ENCODE measurements around the gene CAPS.
"Not testable (repeated sequence)": the region's sequence is repeated elsewhere in the genome, so short reads cannot be mapped to it uniquely, and the experiment has no call there.

Gene CAPS

DNA sequence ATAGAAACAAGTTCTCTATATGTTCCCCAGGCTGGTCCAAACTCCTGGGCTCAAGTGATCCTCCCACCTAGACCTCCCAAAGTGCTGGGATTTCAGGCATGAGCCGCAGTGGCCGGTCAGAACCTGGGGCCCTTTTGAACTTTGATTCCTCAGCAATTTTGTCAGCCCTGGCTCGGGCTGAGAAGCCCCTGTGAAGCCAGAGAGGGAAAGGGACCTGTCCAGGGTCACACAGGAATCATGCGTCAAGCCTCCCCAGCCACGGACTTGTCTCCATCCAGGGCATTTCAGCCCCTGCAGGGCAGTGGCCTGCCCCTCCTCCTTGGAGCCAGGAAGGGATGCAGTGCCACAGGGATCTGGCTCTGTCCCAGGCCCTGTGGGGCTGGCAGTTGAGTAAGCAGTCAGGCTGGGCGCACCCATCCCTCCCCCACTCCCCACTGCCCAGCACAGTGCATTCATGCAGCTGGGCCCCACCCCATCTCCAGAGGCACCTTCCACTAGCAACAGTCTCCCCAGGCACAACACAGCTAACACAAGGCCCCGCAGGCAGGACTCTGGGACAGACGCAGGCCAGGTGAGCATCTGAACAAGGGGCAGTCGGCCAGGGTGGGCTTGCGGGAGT lies at the start of gene CAPS:
TSS of gene CAPS (plus strand) at position 516 of the 619 bp plus-strand sequence. CDS start 153 bp downstream, outside the sequence.
- DNase-seq (ENCODE audit: low read depth in 1 of 2, low spot score in 1 of 2), result no peak

GRCh38 chr19:5864725-5865486 lies 49.1 kb upstream of the CAPS start:
- DNase-seq (ENCODE audit: low read depth in 1 of 2, low spot score in 1 of 2), result no peak

GRCh38 chr19:5865772-5866171 lies 48.3 kb upstream of the CAPS start:
- DNase-seq (ENCODE audit: low read depth in 1 of 2, low spot score in 1 of 2), result no peak

- no peak for DNase-seq (ENCODE audit: low read depth in 1 of 2, low spot score in 1 of 2)
Measured at GRCh38 chr19:5867201-5868136, 46.6 kb upstream of the CAPS start.

DNA sequence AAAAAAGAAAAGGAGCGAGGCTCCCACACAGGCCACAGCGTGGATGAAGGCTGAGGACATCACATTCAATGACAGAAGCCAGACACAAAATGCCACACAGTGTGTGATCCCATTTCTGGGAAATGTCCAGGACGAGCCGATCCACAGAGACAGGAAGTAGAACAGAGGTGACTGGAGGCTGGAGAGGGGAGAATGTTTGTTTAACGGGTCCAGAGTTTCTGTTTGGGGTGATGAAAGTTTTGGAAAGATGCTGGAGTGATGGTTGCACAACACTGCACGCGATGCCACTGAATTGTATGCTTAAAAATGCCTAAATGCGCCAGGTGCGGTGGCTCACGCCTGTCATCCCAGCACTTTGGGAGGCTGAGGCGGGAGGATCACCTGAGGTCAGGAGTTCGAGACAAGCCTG lies 43.1 kb upstream of the CAPS start:
- DNase-seq (ENCODE audit: low read depth in 1 of 2, low spot score in 1 of 2), result no peak

GRCh38 chr19:5873617-5874199 lies 40.3 kb upstream of the CAPS start:
- DNase-seq (ENCODE audit: low read depth in 1 of 2, low spot score in 1 of 2), result no peak

DNA sequence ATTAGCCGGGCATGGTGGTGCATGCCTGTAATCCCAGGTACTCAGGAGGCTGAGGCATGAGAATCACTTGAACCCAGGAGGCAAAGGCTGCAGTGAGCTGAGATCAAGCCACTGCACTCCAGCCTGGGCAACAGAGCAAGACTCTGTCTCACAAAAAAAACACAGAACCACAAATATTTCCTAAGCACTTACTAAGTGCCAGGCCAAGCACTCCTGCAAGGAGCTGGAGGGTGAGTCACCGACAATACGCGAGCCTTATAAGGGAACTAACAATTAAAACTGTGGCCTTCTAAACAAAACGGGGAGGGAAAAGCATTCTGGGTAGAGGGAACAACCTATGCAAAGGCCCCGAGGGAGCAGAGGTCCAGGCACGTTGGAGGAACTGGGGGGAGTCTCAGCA lies 39.6 kb upstream of the CAPS start:
- DNase-seq (ENCODE audit: low read depth in 1 of 2, low spot score in 1 of 2), result not testable (repeated sequence)

DNA sequence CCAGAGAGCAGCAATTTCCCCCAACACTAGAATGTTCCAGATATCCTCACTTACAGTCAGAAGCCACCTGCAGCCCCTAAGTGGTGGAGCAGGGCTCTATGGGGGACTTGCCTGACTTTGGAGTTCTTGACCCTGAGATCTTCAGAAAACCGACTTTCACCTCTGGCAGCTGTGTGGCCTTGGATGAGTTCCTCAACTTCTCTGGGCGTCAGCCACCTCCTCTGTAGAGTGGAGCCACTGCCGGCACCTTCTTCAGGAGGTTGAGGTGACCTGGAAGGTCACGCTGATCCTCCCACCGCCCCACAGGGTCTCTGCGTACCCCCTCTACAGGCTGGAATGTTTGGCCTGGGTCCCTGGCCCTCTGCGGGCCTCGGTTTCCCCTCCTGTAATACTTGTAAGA lies 36.6 kb upstream of the CAPS start:
- no peak for DNase-seq (ENCODE audit: low read depth in 1 of 2, low spot score in 1 of 2)

- DNase-seq (ENCODE audit: low read depth in 1 of 2, low spot score in 1 of 2), result no peak
Measured at GRCh38 chr19:5877882-5878281, 36.2 kb upstream of the CAPS start.

- no peak for DNase-seq (ENCODE audit: low read depth in 1 of 2, low spot score in 1 of 2)
Measured at GRCh38 chr19:5880196-5880595, 33.9 kb upstream of the CAPS start.

GRCh38 chr19:5880604-5881078 lies 33.4 kb upstream of the CAPS start:
- no peak for DNase-seq (ENCODE audit: low read depth in 1 of 2, low spot score in 1 of 2)

DNA sequence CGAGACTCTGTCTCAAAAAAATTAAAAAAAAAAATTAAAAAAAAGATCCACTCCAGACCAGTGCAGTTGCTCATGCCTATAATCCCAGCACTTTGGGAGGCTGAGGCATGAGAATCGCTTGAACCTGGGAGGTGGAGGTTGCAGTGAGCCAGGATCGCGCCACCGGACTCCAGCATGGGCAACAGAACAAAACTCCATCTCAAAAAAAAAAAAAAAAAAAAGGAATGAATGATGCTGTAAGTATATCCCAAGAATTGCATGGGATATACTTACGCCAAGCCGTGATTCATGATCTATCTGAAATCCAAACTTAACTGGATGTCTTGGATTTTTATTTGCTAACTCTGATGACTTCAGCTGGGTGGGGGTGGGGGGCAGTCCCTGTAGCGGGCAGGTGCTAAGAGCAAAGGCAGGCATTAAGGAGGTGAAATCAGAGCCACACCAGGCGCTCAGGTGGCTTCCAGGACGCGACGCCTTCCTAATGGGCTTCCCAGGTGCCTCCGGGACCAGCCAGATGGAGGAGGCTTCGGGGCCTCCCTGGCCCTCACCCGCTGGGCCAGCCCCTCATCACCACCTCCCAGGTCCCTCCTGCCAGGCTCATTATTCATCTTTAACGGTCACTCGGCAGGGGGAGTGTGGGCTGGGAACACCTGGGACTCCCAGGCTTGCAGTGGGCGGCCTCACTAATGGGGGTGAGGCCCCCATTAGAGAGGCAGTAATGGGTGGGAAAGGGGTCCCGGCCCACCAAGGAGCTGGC lies 32.3 kb upstream of the CAPS start:
- DNase-seq (ENCODE audit: low read depth in 1 of 2, low spot score in 1 of 2), result no peak

- no peak for DNase-seq (ENCODE audit: low read depth in 1 of 2, low spot score in 1 of 2)
Measured at GRCh38 chr19:5882421-5882968, 31.6 kb upstream of the CAPS start.

DNA sequence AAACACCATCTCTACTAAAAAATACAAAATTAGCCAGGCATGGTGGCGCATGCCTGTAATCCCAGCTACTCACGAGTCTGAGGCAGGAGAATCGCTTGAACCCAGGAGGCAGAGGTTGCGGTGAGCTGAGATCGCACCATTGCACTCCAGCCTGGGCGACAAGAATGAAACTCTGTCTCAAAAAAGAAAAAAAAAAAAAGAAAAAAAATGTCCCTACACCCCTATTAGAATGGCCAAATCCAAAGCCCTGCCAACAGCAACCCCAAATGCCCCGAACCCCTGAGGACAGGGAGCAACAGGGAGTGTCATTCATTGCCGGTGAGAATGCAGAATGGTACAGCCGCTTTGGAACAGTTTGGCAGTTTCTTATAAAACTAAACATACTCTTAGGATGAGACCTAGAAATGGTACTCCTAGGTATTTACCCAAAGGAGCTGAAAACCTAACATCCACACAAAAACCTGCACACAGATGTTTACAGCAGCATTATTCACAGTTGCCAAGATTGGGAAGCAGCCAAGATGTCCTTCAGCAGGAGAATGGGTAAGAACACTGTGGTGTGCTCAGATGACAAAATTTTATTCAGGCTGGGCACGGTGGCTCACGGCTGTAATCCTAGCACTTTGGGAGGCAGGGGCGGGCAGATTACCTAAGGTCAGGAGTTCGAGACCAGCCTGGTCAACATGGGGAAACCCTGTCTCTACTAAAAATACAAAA lies 30.7 kb upstream of the CAPS start:
- not testable (repeated sequence) for DNase-seq (ENCODE audit: low read depth in 1 of 2, low spot score in 1 of 2)

DNA sequence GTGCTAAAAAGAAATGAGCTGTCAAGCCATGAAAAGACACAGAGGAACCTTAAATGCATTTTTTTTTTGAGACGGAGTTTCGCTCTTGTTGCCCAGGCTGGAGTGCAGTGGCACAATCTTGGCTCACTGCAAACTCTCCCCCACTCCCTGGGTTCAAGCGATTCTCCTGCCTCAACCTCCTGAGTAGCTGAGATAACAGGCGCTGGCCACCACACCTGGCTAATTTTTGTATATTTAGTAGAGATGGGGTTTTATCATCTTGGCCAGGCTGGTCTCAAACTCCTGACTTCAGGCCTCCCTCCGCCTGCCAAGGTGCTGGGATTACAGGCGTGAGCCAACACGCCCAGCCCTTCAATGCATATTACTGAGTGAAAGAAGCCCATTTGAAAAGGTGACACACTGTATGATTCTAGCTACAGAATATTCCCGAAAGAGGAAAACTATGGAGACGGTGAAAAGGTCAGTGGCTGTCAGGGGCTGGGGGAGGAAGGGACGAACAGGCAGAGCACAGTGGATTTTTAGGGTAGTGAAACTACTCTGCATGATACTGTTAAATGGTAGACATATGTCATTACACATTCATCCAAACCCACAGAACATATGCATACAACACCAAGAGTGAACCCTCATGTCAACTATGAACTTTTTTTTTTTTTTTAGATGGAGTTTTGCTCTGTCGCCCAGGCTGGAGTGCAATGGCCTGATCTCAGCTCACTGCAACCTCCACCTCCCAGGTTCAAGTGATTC lies 29.8 kb upstream of the CAPS start:
- DNase-seq (ENCODE audit: low read depth in 1 of 2, low spot score in 1 of 2), result not testable (repeated sequence)

GRCh38 chr19:5889288-5889971 lies 24.6 kb upstream of the CAPS start:
- DNase-seq (ENCODE audit: low read depth in 1 of 2, low spot score in 1 of 2), result no peak

- no peak for DNase-seq (ENCODE audit: low read depth in 1 of 2, low spot score in 1 of 2)
Measured at GRCh38 chr19:5890099-5890498, 24.0 kb upstream of the CAPS start.

GRCh38 chr19:5891572-5891937 lies 22.5 kb upstream of the CAPS start:
- no peak for DNase-seq (ENCODE audit: low read depth in 1 of 2, low spot score in 1 of 2)

Measured in stimulated activated CD4-positive, alpha-beta T cell treated with anti-CD3 and anti-CD28 coated beads, Interleukin-15, amount 100 ng/mL, for 1 hour (primary cell).